ENCODE results near the gene TTC6.
"Not testable (repeated sequence)": the region's sequence is repeated elsewhere in the genome, so short reads cannot be mapped to it uniquely, and the experiment has no call there.

The TTC6 gene, protein sequence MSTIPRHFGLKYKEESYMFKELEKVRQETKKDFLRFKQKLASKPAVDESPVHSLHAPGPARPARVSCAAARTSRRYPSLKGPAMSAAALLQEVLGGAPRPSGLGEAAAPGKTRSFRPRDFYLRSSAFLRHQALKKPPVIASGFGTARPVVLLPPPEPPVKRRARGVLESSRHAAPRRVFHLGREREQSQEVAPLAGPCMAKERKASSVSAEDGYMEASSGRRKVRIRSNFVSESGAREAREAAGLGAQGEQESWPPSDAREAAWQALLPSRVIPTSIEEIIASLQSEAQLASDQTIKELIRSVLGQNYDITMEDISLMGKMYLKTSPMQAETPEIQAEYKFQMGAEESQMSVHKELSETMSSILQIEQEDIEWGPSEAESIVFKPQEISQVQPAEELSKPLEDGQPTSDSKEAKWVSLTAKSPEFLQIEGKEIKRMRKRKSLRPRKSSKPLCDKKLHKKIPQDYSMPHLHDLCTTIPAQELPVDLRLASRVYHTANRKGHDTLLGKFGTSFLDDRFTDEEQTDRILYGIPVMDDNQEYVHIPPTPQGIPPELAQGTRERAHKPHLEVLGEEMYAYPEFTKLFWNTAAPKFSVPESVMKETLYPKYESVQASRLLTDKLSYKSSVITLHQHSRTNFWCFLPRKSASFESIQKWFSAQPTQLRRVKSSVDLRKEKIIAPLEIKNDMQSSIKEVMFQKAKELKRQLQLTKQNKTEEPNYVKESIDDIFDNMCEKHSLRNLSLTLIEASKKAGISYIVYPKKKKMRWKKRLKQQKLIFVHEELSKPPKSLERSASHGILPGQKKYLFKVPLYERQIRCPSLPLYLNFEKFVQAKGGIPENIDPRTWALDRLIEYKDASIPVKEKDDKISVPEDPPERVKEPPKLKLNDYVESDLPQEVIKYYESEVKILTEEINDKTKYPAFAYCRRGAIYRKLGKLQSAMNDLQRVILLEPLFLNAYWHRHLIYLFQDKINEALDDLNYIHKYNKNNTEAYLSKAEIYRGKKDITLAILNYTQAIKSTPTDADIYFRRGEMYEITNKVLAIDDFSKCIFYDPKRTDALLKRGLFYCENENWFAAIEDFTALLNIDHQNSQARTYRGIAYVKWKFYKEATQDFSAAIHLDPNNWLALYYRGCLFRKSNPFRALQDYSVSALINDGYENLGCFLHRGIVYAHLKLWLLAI (N-terminal part only)

GRCh38 chr14:37594971-37595808 is at the start of gene TTC6, which contains the start of gene FOXA1:
Gene TTC6 (plus strand): TSS chr14:37595629. CDS start chr14:37622065, 26,436 bp downstream.
Gene FOXA1 (minus strand): TSS chr14:37595249. CDS start chr14:37594972, 277 bp downstream.
- no peak for DNase-seq (ENCODE audit: low read depth)

DNA sequence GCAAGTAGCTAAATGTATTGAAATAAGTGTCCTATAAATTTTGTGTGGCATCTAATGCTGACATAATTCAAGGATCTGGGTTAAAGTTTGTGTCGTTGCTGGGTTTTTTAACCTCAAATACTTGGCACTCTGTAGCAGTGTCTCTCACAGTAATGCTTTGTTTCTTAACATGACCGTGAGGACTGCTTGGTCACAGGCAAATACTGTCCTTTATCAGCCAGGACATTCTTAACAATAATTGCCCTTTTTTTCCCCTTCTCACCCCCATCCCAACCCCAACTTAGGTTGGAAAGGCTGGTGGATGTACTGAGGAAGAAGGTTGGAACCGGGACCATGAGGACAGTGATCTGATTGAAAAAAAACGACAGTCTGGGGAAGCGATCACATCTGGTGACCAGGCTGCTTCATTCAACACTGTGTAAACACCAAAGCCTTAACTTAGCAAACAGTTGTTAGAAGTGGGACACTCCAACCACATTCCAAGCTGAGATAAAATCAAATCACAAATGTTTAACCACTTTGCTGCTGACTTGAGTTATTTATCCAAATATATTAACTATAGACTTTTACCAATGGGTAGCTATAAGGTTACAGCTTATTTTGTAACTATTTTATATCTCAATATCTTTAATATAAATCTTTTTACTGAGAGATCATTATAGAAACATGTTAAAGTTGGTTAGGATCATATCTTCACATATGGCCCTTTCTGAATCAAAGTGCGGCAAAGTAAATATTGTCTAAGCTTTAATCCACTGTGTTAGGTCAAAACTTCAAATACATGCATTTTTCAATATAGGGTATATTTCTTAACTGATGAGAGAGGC is 48.6 kb upstream of the TTC6 start:
- no peak for DNase-seq (ENCODE audit: low read depth)

GRCh38 chr14:37550511-37550910 is 44.9 kb upstream of the TTC6 start:
- DNase-seq (ENCODE audit: low read depth): no peak

GRCh38 chr14:37551119-37551518 is 44.3 kb upstream of the TTC6 start:
- DNase-seq (ENCODE audit: low read depth): no peak

- DNase-seq (ENCODE audit: low read depth): no peak
Observed at GRCh38 chr14:37553935-37554550, 41.4 kb upstream of the TTC6 start.

GRCh38 chr14:37555596-37555995 is 39.8 kb upstream of the TTC6 start:
- DNase-seq (ENCODE audit: low read depth): not testable (repeated sequence)

DNA sequence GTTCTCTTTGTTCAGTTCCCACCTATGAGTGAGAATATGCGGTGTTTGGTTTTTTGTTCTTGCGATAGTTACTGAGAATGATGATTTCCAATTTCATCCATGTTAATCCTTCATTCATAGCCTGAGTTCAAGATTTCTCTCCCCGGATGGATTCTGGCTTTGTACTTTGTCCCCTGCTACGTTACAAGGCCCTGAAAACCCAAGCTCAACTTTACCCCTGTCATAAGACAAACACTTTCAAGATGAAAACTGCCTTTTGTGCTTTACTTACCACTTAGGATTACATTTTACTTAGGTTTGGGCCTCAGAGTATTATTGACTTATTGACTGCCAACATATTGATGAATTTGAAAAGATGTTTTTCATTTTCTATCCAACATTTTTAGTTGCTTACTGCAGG is 36.7 kb upstream of the TTC6 start:
- DNase-seq (ENCODE audit: low read depth): no peak

- DNase-seq (ENCODE audit: low read depth): no peak
Observed at GRCh38 chr14:37559386-37559785, 36.0 kb upstream of the TTC6 start.

GRCh38 chr14:37563189-37563588 is 32.2 kb upstream of the TTC6 start:
- DNase-seq (ENCODE audit: low read depth): no peak

- no peak for DNase-seq (ENCODE audit: low read depth)
Observed at GRCh38 chr14:37565550-37565949, 29.9 kb upstream of the TTC6 start.

DNA sequence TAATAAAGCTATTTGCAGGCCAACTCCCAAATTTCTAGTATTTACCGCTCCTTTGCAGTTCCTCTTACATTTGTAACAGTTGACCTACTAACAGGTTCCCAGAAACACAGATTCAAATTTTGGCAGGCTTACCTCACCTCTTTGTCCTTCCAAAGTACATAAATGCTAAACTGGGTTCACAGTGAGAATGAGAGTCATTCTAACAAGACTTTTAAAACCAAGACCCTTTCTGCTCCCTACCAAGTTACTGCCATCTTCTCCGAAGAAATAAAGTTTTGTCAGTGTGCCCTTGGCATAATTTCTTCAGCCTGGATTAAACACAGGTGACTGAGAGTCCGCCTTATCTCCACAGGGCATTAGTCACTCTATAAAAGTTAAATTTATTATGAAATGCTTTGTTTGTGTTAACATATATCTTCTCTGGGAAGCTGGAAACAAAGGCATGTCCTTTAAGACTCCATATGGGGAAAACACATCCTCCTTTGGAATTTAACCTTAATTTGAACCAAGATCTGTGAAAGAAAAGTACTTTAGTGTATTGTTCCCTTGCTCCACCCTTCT is 28.5 kb upstream of the TTC6 start:
- no peak for DNase-seq (ENCODE audit: low read depth)

DNA sequence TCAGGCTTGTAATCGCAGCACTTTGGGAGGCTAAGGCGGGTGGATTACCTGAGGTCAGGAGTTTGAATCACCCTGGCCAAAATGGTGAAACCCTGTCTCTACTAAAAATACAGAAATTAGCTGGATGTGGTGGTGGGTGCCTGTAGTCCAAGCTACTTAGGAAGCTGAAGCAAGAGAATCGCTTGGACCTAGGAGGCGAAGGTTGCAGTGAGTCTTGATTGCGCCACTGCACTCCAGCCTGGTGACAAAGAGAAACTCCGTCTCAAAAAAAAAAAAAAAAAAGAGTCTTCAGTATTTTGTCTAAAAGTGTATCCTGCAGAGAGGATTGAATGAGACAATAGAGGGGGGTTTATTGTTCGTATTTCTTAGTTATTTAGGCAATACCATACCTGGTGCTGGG is 25.7 kb upstream of the TTC6 start:
- no peak for DNase-seq (ENCODE audit: low read depth)

DNA sequence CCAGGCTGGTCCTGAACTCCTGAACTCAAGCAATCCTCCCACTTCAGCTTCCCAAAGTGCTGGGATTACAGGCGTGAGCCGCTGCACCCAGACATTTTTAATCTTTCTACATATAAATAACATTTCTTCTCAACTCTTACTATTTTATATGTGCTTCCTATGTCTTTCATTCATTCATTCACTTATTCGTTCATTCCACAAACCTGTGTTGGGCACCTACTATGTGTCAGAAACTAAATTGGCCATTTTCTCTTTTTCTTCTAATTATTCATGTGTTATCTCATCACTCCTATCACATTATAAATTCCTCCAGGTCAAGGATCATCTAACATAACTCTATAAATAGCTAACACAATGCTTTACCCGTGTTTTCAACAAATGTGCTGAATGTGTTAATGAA is 24.0 kb upstream of the TTC6 start:
- no peak for DNase-seq (ENCODE audit: low read depth)

DNA sequence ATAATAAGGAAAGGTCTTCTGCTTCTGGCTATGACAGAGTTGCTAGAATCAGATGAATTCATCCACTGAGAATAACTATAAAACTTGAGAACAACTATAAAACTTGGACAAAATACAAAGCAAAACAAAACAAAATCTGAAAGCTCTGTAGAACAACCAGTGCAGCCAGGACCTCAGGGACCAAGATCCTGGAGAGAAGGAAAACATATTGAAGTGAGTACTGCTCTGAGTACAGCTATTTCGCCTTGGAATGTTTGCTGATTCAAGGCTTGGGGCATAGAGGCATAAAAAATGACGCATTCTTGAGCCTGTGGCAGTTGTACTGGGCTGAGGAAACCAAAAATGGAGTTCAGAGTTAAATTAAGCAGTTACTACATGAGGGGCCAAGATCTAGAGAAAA is 22.1 kb upstream of the TTC6 start:
- DNase-seq (ENCODE audit: low read depth): no peak

DNA sequence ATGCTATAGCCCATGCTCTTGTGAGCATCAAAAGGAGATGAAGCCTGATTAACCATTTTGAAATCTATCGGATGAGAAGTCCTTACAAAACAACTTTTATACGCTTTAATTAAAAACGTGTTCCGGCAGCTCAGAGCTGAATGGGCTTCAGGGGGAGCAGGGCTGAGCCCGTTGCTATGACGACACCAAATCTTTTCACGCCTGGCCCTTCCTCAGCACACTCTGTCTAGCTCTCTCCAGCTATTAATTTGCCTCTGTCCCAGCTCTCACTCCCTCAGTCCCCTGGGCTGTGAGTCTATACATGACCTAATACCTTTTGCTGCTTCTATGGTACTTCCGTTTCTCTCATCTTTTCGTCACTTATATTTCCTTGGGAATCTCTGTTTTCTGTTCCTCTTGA is 16.2 kb upstream of the TTC6 start:
- no peak for DNase-seq (ENCODE audit: low read depth)

DNA sequence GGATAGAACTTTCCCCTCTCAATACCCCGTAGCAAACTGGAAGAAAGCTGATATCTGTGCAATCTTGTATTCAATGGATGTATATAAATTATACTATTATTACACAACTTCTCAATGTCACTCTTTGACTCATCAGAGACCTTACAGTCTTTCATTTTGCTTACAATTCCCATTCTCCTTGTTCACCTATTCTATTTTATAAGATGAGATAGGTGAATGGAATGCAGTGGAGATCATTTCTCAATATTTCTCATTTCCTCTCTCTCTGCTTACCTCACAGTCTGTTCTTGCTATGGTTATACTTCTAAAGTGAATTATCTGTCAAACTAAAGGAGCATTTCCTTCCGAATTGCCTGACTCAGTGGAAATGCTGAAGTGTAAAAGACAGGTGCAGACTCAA is 15.3 kb upstream of the TTC6 start:
- DNase-seq (ENCODE audit: low read depth): peak; percentile 31

DNA sequence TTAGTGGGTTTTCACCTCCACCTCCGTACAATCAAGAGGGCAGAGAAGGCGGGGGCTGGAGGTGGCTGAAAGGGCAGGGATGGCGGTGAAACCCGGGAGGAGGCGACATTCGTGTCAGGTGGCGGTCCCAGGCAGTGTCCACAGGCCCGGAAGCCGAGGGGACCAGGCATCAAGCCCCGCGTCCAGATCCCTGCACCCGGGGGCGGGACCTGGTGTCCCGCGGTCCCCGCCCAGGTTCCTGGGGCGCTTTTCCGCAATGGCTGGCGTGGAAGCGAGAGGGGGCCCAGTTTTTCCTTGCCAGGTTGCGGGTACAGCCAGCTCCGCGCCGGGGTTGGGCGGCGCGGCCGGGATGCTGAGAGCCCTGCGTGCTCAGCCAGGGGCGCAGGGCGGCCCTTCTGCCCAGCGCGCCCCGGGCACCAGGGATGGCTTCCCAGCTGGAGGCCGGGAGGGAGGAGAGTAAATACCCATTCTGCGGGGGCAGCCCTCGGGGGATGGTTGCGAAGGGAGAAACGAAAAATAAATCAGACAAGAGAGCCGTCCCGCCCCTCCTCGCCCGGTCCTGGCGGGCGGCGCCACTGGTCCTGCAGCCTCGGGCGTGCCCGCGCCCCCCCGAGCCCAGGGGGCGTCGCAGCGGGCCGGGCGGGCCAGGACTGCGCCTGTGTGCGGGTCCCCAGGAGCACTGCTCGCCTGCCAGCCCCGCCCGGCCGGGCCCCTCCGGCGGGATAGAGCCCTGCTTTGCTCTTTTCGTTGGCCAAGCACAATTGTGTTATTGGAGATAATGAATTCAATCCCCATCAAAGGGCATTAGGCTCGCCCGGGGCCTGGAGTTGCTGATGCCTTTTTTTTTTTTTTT is 11.8 kb upstream of the TTC6 start:
- no peak for DNase-seq (ENCODE audit: low read depth)

- no peak for DNase-seq (ENCODE audit: low read depth)
Observed at GRCh38 chr14:37584211-37585100, 11.0 kb upstream of the TTC6 start.

All from HS-5 (cell line).